GM12878 (cell line): ENCODE measurements around the gene LYSMD2. TPM values are rescaled to one million over a fixed set of nuclear protein-coding genes. Genes with fewer than 3 reads are reported as not detected.

ENCODE experiments used
- ATAC-seq: fragments of 200-7000 bp; cut with Tn5 transposase; 3 replicates; pipeline ENCODE4 v1.9.1; 2020; ENCODE audit warnings: mild to moderate bottlenecking, moderate library complexity
- BruUV-seq: library from RNA; stranded (reverse); fragments of 400-500 nt; replicated peaks from 2 replicates; lab custom pipeline; 2021; lab: Mats Ljungman, UMichigan
- CTCF ChIA-PET: fragments of 300-600 bp; sonication (Branson Sonifier 250); formaldehyde crosslinking; extraction: SDS; loops from one replicate; lab custom pipeline; 2021; ENCODE audit warnings: inconsistent platforms; lab: Yijun Ruan, JAX
- POLR2A ChIA-PET: fragments of 350-600 bp; formaldehyde crosslinking; extraction: SDS; loops from one replicate; lab custom pipeline; 2021; ENCODE audit warnings: inconsistent platforms; lab: Charles Lee
- RAD21 ChIA-PET: fragments of 300-600 bp; sonication (Branson Sonifier 250); formaldehyde crosslinking; loops from one replicate; lab custom pipeline; 2023; ENCODE audit warnings: antibody characterized with exemption; ENCODE audit not compliant: unreplicated experiment; lab: Charles Lee
- SMC1A ChIA-PET: fragments of 300-600 bp; sonication (Branson Sonifier 250); formaldehyde crosslinking; loops from one replicate; lab custom pipeline; 2023; ENCODE audit not compliant: unreplicated experiment, uncharacterized antibody; lab: Charles Lee
- DNase-seq: peaks from one replicate; pipeline ENCODE4 v3.0.0-alpha.2; 2011; ENCODE audit warnings: low read depth, low spot score
- FAIRE-seq: peaks from 3 replicates; lab custom pipeline; 2011; peaks lifted over from hg19 to GRCh38; lab: Jason Lieb, UNC
- H2AFZ ChIP-seq: 2 replicates; pipeline ENCODE4 v1.6.0; 2011; ENCODE audit warnings: low read depth, low read length, control low read depth; ENCODE audit not compliant: control insufficient read depth
- H3K27ac ChIP-seq: 2 replicates; pipeline ENCODE4 v1.5.1; 2011; ENCODE audit warnings: control low read depth; ENCODE audit not compliant: control insufficient read depth, insufficient read depth
- H3K27me3 ChIP-seq, 2 experiments: replicated peaks in 1 of 2; 2 replicates each; pipeline versions ENCODE4 v1.6.0 to v1.6.1; 2011; ENCODE audit warnings: low read length in 1 of 2; ENCODE audit not compliant: control insufficient read depth in 2 of 2, insufficient read depth in 2 of 2
- H3K36me3 ChIP-seq, 2 experiments: 2 replicates each; pipeline ENCODE4 v1.5.1; 2011; ENCODE audit warnings: low read length in 1 of 2; ENCODE audit not compliant: control insufficient read depth in 2 of 2, insufficient read depth in 2 of 2
- H3K4me1 ChIP-seq: 2 replicates; pipeline ENCODE4 v1.6.1; 2011; ENCODE audit warnings: mild to moderate bottlenecking, low read length, moderate library complexity, mixed read lengths; ENCODE audit not compliant: control insufficient read depth, insufficient read depth
- H3K4me2 ChIP-seq: 2 replicates; pipeline ENCODE4 v1.6.0; 2011; ENCODE audit warnings: control low read depth; ENCODE audit not compliant: control insufficient read depth, insufficient read depth
- H3K4me3 ChIP-seq: fragments of 200-600 bp; sonication (generic); 2 replicates; pipeline ENCODE4 v1.5.1; 2016
- H3K79me2 ChIP-seq: 2 replicates; pipeline ENCODE4 v1.6.0; 2011; ENCODE audit warnings: low read length; ENCODE audit not compliant: control insufficient read depth, insufficient read depth
- H3K9ac ChIP-seq: 2 replicates; pipeline ENCODE4 v1.8.0; 2011; ENCODE audit warnings: low read length, control low read depth, mixed read lengths; ENCODE audit not compliant: control insufficient read depth, insufficient read depth
- H3K9me3 ChIP-seq: replicated peaks from 3 replicates; pipeline ENCODE4 v1.5.1; 2011; ENCODE audit warnings: mild to moderate bottlenecking, low read length; ENCODE audit not compliant: control insufficient read depth, insufficient read depth
- H4K20me1 ChIP-seq: 2 replicates; pipeline ENCODE4 v1.6.0; 2011; ENCODE audit not compliant: control insufficient read depth, insufficient read depth
- BCLAF1 ChIP-seq: fragments of 450-650 bp; IDR thresholded peaks from 2 replicates; pipeline ENCODE4 v1.6.1; 2017; ENCODE audit warnings: antibody characterized with exemption, mild to moderate bottlenecking, moderate library complexity
- FOXK2 ChIP-seq: fragments of 450-650 bp; IDR thresholded peaks from 2 replicates; pipeline ENCODE4 v1.6.1; 2017; ENCODE audit warnings: mild to moderate bottlenecking, moderate library complexity
- REST ChIP-seq: IDR thresholded peaks from 2 replicates; pipeline ENCODE4 v1.6.1; 2012; ENCODE audit warnings: mild to moderate bottlenecking, low read depth, low read length
- WGBS: methylation state at CpG from one replicate; pipeline ENCODE4 v1.1.6; 2016; ENCODE audit warnings: low lambda C conversion rate; ENCODE audit not compliant: insufficient replicate concordance, insufficient coverage; ENCODE audit errors: missing lambda C conversion rate; 5-methylcytosine and 5-hydroxymethylcytosine counted together
- in situ Hi-C: fragments of 300-500 bp; cut with MboI; formaldehyde crosslinking; loops from 9 replicates; pipeline ENCODE4 v1.14.3; 2018; ENCODE audit warnings: mixed read lengths
- intact Hi-C: fragments of 100-400 bp; cut with micrococcal nuclease; formaldehyde crosslinking; loops from one replicate; pipeline ENCODE4 v1.14.2; 2022; ENCODE audit not compliant: unreplicated experiment
- polyA plus RNA-seq, 11 experiments: library from polyadenylated mRNA; depleted of rRNA in 4 of 11; unstranded in 6 of 11; stranded (reverse) in 5 of 11; fragments of >200 nt; fragmentation: Nextera tagmentation in 4 of 11; fragmentation: Illumina TruSeq in 1 of 11; extraction: Ambion mirVana in 4 of 11; extraction: Trizol in 1 of 11; gene quantifications; 1 replicate in 1 of 11; 2 replicates in 10 of 11; pipeline versions ENCODE4 v1.2.1 to v1.2.3, GENCODE V29; 2011 to 2016; ENCODE audit warnings: inconsistent platforms in 2 of 11, missing spikeins in 2 of 11, low read depth in 1 of 11
- total RNA-seq, 4 experiments: library from RNA; depleted of rRNA in 3 of 4; stranded (reverse); fragments of >200 nt in 3 of 4; fragmentation: Illumina TruSeq in 1 of 4; extraction: Trizol in 1 of 4; gene quantifications; 2 replicates each; pipeline versions ENCODE4 v1.2.1 to v1.2.3, GENCODE V29; 2013 to 2021

The LYSMD2 gene
- total and polyA plus RNA-seq, 10 of the 15 experiments (the other 5 are each of a cell fraction or from before 2014, with no cell fraction given) = 30.5 to 61.3 (median 45.4) TPM

- no peak overlapping the region for H3K4me2 ChIP-seq
- no peaks in the 10 kb centered on the region for H3K79me2 ChIP-seq
- no peak overlapping the region for H3K4me3 ChIP-seq
- no peaks in the 10 kb centered on the region for H3K4me1 ChIP-seq
- FAIRE-seq (no peak), DNase-seq (no peak), ATAC-seq (no peak)
- H3K9ac ChIP-seq = no peak overlapping the region
- ChIA-PET CTCF (interaction anchor here (1.0 to 2.2 kb wide), 2 partner anchors 11 kb away, joined by 5 to 7 read pairs; no protein-coding TSS in a partner anchor), RAD21 (no interaction called here), SMC1A (interaction anchor here (1.0 to 1.6 kb wide), 2 partner anchors 11 to 30 kb away, joined by 4 to 5 read pairs; no protein-coding TSS in a partner anchor), POLR2A (no interaction called here)
- no peak overlapping the region for H2AFZ ChIP-seq
- in situ Hi-C loops (no loop called here), intact Hi-C loops (no loop called here)
- no peaks in the 10 kb centered on the region for H3K27me3 ChIP-seq
- TF ChIP-seq BCLAF1 = no peak
- TF ChIP-seq FOXK2 = no peak
- no peak for TF ChIP-seq REST
- no TSS peak for BruUV-seq
- 95% methylated on average over 7 of the region's 7 CpGs for WGBS
- no peaks in the 10 kb centered on the region for H4K20me1 ChIP-seq
- H3K27ac ChIP-seq = no peak overlapping the region
- no peaks in the 10 kb centered on the region for H3K9me3 ChIP-seq
- H3K36me3 ChIP-seq = no peaks in the 10 kb centered on the region
These were observed 28.3 kb upstream of the LYSMD2 start for GRCh38 chr15:51765751-51766150.
